ENCODE results near the gene FSHR.

Gene FSHR, protein sequence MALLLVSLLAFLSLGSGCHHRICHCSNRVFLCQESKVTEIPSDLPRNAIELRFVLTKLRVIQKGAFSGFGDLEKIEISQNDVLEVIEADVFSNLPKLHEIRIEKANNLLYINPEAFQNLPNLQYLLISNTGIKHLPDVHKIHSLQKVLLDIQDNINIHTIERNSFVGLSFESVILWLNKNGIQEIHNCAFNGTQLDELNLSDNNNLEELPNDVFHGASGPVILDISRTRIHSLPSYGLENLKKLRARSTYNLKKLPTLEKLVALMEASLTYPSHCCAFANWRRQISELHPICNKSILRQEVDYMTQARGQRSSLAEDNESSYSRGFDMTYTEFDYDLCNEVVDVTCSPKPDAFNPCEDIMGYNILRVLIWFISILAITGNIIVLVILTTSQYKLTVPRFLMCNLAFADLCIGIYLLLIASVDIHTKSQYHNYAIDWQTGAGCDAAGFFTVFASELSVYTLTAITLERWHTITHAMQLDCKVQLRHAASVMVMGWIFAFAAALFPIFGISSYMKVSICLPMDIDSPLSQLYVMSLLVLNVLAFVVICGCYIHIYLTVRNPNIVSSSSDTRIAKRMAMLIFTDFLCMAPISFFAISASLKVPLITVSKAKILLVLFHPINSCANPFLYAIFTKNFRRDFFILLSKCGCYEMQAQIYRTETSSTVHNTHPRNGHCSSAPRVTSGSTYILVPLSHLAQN
- 0 reads per million in 2 donors for total RNA-seq

DNA sequence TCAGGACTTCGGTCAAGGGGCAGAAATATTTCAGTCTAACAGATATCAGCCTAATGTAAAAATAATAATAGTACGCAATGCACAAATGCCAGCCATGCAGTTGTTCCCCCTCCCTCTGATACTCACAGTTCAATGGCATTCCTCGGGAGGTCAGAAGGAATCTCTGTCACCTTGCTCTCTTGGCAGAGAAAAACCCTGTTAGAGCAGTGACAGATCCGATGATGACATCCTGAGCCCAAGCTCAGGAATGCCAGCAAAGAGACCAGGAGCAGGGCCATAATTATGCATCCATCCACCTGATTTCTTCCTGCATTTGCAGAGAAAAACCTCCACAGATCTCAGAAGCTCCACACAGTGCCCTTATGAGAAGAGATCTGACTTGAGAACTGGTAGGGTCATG, at the start of gene FSHR:
Gene FSHR (minus strand): TSS at position 376 of the 400 bp plus-strand sequence. CDS start 98 bp downstream, at position 278.
- DNase-seq: no peak

DNA sequence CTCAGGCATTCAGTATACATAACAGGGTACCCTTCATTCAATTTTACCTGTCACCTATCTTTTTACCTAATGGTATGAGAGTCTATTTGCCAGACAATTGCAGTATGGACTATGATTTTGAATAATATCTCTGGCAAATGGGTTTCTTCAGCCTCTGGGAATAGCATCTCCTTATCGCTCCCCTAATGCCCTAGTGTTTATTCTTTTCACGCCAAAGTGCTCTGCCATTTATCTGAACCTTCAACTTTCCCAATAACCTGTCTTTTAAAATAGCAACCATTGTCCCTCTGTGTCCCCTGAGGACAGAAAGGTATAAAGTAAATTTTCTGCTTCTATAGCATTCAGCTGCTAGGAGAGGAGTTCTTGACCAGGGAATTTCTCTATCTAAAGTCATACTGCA, 45.0 kb upstream of the FSHR start:
- no peak for DNase-seq

DNA sequence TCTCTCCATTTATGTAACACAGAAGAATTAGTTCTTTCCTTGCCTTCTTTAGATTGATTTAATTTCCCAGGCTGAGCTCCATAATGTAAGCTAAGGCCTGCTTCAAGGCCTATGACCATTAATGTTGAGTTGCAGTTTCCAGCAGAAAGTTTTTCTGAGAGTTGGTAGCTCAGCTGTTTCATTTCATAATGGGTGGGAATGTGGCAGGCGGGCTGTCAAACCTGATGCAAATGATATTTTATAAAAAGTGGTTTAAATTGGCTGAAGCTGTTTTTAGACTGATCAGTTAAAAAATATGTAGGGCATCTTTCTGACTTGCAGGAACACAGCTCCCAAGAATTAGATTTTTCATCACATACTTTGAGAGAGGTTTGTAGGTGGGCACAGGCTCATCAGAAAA, 40.4 kb upstream of the FSHR start:
- no peak for DNase-seq

DNA sequence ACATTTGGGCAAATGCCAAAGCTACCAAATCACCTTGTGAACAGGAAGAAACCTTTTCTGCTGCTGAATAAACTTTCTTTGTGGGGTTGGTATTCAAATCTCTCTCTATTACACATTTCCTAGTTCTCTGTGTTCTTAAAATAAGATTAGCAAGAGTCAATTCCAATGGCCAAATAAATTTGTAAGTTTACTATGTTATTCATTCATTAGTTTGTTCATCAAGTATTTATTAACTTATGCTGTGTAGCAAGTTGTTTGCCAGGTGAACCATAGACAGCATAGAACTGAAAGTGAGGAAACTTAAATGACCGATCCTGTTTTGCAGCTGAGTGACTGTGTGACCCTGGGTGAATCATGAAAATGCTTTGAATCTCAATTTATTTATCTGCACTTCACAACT, 37.7 kb upstream of the FSHR start:
- no peak for DNase-seq

DNA sequence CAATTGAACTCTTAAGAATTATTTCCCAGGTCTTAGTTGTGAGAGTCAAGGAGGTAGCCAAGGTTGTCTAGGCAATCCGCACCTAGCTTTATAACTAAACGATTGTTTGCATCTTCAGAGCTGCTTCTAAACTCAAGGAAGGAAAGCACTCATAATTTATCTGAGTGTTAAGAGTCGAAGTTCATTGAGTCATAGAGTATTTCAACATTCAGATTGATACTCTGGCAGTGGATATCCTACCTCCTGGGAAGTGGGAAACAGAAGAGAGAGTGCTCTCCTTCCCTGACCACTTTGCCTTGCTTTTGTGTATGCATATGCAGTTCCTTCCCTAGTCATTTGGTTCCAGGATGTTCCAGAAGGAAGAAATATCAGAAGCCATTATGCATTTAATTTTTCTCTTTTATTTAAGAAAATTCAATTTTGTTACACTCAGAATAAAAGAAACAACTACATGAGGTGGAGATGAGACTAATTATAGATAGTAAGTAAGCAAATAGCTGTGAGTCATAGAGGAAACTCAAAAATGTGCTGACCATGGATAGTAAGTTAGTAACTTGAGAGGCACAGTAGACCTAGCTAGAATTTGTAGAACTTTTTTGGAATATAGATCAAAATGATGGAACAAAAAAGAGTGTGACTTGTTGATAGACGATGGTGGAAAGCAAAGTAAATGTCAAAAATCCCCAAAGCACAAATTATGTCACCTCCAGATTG, 35.4 kb upstream of the FSHR start:
- DNase-seq: no peak

DNA sequence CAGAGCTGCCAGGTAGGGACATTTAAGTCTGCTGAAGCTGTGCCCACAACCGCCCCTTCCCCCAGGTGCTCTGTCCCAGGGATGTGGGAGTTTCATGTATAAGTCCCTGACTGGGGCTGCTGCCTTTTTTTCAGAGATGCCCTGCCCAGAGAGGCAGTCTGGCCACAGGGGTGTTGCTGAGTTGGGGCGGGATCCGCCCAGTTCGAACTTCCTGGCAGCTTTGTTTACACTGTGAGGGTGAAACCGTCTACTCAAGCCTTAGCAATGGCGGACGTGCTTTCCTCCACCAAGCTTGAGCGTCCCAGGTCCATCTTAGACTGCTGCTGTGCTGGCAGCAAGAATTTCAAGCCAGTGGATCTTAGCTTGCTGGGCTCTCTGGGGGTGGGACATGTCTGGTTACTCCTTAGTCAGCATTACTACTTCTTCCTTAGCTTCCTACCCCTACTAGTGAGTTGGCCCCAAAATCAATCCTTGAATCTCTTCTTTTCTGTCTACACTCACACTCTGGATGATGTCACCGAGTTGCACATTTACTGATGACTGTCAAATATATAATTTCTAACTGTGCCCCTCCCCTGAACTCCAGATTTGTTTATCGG, 31.8 kb upstream of the FSHR start:
- DNase-seq: no peak

DNA sequence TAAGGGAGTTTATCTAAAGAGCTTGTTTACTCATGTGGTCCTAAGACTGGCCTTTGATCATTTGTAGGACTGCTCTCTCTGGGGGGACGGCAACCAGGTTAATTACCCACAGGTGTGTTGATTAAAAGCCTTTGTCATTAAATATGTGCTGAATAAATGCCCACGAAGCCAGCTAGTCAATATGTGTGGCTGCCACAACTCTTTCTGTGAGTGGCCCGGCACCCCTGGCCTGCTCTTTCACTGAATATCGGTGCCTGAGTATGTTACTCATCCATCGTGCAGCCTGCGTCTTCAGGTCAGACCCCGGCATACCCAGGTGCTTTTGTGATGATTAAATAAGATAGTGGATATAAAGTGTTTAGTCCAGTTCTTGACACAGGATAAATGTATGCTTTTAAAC, 24.3 kb upstream of the FSHR start:
- no peak for DNase-seq

- no peak for DNase-seq
Measured at GRCh38 chr2:49177194-49177593, 22.9 kb upstream of the FSHR start.

- no peak for DNase-seq
Measured at GRCh38 chr2:49175831-49176230, 21.5 kb upstream of the FSHR start.

DNA sequence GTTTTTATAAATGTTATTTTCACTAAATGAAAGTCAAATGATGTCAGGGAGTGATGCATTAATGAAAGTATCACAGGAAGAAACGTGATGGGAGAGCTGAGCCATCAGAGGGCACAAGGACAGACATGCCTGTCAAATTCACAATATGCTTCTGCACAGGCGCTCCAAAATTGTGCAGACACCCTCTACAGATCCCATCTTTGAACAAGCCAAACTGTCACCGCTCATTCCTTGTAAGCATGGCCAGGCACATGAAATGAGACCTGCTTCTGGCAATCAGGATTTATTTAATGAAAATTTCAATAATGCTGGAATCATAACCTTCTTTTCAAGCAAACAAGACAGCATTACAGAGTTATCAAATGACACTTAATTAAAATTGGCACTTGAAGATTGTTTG, 20.4 kb upstream of the FSHR start:
- DNase-seq: no peak

DNA sequence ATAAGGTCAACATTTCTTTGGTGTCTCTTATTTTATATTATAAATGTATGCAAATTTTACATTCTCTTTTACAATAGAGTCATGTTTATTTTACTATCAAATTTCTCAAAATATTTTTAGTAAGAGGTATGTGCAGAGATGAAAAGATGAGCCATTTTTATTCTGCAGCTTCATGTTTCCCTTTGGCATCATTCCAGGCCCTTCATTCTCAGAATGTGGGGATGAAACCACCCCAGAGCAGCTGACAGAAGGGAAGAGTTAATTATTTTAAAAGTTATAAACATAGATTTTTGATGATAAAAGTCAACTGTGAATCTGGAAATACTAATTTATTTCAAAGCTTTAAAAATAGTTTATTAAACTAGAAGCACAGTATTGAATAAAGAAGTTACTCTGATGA, 12.8 kb upstream of the FSHR start:
- DNase-seq: no peak

DNA sequence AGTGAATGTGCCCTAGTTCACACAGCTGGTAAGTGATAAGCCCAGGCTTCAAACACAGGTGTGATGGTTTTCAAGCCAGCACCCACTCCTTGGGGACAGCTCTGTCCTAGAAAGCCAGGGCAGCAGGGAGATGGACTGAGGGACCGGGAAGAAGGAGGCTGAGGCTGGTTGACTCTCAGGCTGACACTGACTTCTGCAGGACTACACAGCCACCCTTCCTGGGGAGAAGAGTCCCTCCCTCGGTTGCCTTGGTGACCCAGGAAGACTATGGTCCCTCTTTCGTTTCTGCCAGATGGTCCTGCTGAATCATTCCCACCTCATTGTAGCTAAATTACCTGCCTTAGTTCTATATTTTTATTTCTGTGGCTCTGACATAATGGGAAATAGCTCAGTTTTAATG, 11.3 kb upstream of the FSHR start:
- DNase-seq: no peak

GRCh38 chr2:49164729-49165128, 10.4 kb upstream of the FSHR start:
- DNase-seq: no peak

DNA sequence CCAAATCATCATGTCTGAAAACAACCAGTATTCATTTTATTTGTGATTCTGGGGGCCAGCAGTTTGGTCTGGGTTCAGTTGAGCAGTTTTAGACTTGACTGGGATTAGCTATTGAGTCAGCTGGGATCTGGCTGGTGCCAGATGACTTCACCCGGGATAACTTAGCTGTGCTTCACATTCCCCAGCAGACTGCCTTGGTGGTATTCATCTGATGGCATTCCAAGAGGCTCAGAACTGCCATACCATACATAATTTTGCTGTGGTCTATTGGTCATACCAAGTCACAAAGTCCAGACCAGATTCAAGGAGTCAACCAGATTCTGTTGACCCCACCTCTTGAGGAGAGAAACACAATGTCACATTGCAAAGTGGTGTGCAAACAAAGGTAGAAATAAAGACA, 7.8 kb upstream of the FSHR start:
- no peak for DNase-seq

GRCh38 chr2:49154891-49155290, 576 bp upstream of the FSHR start:
- no peak for DNase-seq

DNA sequence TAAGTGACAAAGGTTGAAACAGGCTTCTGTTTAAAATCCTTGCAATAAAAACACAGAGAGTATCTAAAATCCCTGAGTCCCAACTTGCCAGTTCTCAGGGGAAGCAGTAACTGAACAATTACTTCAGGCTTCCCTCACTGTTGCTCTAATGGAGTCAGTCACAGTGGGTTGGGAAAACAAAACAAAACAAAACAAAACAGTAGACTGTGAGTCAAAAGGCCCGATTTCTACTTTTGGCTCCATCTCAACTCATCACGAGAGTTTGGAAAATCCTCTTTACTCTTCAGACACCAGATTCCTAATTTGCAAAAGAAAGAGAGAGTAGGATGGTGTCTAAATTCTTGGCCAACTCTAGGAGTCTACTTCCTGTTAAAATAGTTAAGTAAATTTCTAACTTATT, 1.1 kb downstream of the FSHR start:
- DNase-seq: no peak

- no peak for DNase-seq
Measured at GRCh38 chr2:49152824-49153223, 1.5 kb downstream of the FSHR start.

DNA sequence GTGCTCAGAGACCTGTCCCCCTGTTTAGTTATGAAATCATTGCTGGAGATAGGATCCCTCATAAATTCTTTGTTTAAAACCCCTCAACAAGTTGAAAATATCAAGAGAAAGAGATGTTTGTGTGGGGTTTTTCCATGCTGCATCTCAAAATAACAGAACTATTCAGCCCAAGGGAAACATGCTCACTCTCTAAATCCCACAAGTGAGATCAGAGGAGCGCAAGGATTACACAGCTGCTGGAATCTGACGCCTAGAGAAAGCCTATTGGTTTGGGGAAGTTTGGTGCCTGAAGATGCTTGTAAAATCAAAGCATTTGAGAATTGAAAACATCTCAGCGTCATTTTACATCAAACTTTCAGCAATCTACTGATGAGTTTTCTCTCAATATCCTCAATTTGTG, 7.9 kb downstream of the FSHR start:
- no peak for DNase-seq

DNA sequence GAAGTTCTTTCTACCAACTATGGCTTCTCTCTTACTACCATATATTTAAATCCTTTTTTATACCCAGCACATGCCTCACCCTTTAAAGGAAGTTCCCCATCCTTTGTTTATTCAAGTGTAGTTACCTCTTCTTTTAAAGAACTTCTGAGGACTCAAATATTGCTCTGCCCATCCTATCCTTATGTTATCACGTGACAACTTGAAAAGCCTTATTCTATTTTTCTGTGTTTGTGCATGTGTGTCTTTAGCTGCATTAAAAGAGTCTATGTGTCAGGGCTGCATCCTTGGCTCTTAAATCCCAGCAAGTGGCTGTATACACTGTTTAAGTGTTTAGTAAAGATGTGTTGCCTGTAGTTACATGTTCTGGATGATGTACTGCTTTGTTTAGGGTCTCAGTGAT, 22.5 kb downstream of the FSHR start:
- no peak for DNase-seq

GRCh38 chr2:49129034-49129433, 25.3 kb downstream of the FSHR start:
- DNase-seq: no peak

GRCh38 chr2:49123600-49123999, 30.7 kb downstream of the FSHR start:
- no peak for DNase-seq

- DNase-seq: no peak
Measured at GRCh38 chr2:49122107-49122506, 32.2 kb downstream of the FSHR start.

DNA sequence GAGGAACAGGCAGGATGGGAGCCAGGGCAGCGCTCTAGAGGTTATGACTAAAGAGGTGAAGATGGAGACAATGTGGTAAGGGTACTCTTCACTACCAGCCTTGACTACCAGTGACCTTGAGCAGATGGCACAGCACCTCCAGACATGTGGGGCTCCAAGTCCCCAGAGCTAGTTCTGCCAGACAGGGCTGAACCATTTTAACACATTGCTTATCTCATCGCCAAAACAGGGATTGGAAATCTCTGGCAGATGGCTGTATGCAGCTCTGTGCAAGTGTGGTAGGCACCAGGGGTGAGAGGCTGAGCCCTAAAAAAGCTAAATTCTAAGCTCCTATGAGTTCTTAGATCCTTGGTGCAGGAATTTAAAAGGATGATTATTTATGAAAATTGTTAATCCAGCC, 41.3 kb downstream of the FSHR start:
- no peak for DNase-seq
